HG03025 (cell line): ENCODE data around the gene MICALL2.

Experiments used
- ATAC-seq: cut with Tn5 transposase; IDR thresholded peaks from one replicate; pipeline ENCODE4 v1.9.1; 2021; ENCODE audit warnings: mild to moderate bottlenecking, moderate library complexity; ENCODE audit not compliant: unreplicated experiment, low FRiP score

The MICALL2 gene

GRCh38 chr7:1437155-1437880 is 22.0 kb downstream of the MICALL2 start:
- no peak for ATAC-seq

GRCh38 chr7:1436608-1437007 is 22.7 kb downstream of the MICALL2 start:
- no peak for ATAC-seq

- ATAC-seq: no peak
Observed at GRCh38 chr7:1434891-1435670, 24.2 kb downstream of the MICALL2 start.

GRCh38 chr7:1434165-1434718 is 25.0 kb downstream of the MICALL2 start:
- no peak for ATAC-seq

DNA sequence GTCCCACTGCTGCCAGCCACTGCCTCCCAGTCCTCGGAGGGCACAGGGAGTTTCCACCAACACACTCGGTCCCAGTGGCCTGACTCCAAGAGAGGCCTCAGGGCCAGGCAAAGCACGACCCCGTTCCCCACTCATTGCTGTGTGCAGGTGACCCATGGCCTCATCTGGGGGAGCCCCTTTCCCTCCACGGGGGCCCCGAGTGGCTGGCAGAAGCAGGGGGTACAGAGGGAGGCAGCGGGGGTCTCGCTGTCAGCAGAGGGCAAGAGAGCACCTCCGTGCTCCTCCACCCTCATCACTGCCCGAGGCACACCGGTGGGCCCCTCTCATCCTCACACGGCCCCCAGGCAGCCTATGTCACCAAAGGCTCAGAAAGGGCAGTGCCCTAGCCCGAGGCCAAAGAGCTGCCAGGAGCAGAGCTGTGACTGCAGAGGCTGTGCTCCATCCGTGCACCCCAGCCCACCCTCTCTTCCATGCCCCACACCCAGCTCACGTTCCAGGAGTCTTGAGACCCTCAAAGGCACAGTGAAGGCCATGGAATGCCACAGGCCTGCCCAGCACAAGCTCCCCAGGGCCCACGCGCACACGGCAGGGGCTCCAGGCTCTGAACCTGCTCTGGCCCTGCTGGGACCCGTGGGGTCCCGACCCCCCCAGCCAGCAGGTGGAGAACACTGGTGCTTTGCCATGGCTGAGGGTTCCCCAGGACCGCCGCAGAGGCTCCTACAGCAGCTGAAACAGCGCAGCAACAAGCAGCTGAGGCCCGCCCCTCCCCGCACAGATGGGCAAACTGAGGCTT is 25.9 kb downstream of the MICALL2 start:
- ATAC-seq: no peak

GRCh38 chr7:1432411-1433082 is 26.7 kb downstream of the MICALL2 start:
- ATAC-seq: no peak

GRCh38 chr7:1431634-1432380 is 27.5 kb downstream of the MICALL2 start:
- ATAC-seq: no peak

DNA sequence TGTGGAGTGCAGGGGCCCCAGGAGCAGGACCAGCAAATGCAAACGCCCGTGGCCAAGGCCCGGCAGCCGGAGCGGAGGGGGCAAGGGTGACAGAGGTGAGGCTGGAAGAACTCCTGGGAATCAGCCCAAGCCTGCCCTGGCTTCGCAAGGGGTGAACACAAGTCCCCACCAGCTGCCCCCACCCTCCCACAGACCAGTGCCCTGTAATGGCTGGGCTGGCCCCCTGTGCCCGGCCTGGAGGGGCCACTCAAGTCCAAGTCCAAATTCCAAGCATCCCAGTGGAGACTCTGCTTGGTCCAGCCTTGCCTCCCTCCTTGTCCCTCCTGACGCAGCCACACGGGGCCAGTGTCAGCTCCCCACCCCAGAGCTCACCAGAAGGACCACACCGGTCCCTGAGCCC is 28.0 kb downstream of the MICALL2 start:
- ATAC-seq: no peak

GRCh38 chr7:1430056-1430845 is 29.0 kb downstream of the MICALL2 start:
- no peak for ATAC-seq

DNA sequence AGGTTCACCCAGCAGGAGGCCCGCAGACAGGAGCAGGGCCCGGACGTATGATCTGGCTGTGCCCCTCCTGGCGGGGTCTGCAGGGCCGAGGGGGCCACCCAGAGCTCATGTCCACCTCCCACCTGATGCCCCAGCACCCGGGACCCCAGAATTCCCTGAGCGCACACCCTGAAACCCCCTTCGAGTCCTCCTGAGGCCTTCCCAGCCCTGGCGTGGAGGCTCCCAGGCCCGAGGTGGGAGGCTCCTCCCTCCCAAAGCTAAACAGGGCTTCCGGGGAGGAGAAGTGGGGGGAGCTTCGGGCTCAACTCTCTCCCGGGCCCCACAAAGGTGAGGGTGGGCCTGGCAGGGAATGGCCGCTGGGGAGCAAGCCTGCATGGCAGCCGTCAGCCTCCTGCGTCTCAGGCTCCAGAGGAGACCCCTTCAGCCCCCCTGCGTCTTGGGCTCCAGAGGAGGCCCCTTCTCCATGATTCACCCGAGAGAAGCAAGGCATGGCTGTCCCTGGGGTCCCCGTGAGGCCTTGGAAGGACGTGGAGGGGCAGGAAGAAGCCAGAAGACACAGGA is 30.2 kb downstream of the MICALL2 start:
- ATAC-seq: no peak

DNA sequence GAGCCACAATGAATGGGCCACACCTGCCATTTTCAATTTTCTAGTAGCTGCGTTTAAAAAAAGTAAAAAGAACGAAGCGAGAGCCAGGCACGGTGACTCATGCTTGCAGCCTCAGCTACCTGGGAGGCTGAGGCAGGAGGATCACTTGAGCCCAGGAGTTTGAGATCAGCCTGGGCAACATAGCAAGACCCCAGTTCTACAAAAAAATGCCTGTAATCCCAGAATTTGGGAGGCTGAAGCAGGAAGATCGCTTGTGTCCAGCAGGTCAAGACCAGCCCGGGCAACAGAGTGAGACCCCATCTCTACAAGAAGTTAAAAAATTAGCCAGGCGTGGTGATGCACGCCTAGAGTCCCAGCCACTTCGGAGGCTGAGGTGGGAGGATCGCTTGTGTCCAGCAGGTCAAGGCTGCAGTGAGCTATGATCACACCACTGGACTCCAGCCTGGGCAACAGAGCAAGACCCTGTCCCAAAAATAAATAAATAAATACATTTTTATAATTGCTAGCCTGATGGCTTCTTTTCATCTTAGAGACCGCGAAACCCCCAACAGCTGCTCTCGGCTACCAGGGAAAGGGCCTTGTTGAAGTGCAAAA is 32.1 kb downstream of the MICALL2 start:
- ATAC-seq: no peak

DNA sequence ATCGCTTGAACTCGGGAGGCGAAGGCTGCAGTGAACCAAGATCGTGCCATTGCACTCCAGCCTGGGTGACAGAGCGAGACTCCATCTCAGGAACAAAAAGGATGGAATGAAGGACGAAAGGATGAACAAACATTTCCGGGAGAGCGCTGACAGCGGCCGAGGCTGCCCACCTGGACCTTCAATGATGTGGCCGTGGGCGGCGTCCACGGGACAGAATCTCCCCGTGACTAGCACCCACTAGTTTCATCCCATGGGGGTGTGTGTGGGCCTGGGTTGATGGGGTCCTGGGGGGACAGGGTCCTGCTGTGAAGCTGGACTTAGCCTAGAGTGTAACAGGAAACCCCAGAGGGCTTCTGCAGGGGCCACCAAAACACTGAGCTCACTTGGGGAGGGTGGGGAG is 32.8 kb downstream of the MICALL2 start:
- ATAC-seq: no peak

DNA sequence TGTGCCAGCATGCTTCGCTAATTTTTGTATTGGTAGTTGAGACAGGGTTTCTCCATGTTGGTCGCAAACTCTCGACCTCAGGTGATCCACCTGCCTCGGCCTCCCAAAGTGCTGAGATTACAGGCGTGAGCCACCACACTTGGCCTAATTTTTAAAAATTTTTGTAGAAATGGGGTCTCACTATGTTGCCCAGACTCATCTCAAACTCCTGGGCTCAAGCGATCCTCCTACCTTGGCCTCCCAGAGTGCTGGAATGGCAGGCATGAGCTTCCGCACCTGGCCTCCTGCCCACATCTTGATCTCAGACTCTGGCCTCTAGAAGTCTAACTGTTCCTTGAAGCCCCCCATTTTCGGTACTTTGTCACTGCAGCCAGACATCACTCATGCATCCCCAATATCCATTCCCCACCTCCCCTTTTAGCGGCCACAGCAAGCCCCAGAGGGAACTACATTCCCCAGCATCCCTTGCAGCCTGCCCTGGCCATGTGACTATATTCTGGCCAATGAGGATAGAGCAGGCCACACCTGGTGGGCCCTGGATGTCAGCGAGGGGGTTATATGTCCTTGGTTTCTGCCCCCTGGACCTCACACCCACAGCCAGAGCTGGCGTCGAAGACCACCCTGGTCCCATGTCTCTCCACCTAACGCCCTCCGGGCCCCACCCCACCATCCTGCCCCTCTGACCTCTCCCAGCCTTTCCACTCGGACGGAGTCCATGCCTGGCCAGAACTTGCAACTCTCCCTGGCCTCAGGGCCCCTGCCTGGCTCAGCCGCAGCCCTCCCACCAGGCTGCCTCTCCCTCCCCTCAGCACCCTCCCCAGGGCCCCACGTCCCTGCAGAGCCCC is 33.8 kb downstream of the MICALL2 start:
- ATAC-seq: no peak

DNA sequence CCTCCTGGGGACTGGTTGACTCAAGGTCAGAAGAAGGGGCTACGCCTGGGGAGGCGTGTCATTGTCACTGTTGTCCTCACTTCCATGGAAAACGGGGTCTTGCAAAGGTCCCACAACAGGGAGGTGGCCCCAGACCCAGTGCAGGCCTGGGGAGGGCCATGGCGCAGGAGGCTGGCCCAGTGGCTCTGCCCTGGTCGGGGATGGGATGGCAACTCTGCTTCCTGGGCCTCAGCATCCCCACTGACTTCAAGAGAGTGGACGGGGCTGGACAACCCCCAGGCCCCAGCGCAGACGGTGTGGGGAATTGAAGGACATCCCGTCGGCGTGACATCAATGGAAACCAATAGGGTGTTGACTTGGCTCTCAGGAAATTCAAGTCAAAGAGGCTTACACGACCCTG is 35.2 kb downstream of the MICALL2 start:
- ATAC-seq: no peak

GRCh38 chr7:1423264-1423811 is 35.9 kb downstream of the MICALL2 start:
- no peak for ATAC-seq

- no peak for ATAC-seq
Observed at GRCh38 chr7:1422512-1423263, 36.6 kb downstream of the MICALL2 start.
